Esophagus muscularis mucosa (tissue), 4 donors: Measurements from ENCODE around the gene DOCK3.

ENCODE experiments used
- EP300 ChIP-seq: sonication (generic); formaldehyde crosslinking; IDR thresholded peaks from one replicate; pipeline ENCODE4 v1.6.1; 2017; ENCODE audit warnings: antibody characterized with exemption
- POLR2A ChIP-seq: fragments of 450-650 bp; IDR thresholded peaks from one replicate; pipeline ENCODE4 v1.6.1; 2017; ENCODE audit warnings: antibody characterized with exemption, moderate library complexity, mild to moderate bottlenecking, low read depth
- POLR2AphosphoS5 ChIP-seq, 2 donors: sonication (generic); formaldehyde crosslinking; IDR thresholded peaks; one replicate each; pipeline ENCODE4 v1.6.1; 2017; ENCODE audit warnings: antibody characterized with exemption in 2 of 2
- TF ChIP-seq, protein P1 (sequence below), 3 experiments: fragments of 200-600 bp in 2 of 3; fragments of 450-650 bp in 1 of 3; sonication (generic) in 2 of 3; IDR thresholded peaks; one replicate each; pipeline ENCODE4 v1.5.1; 2017 to 2019; ENCODE audit warnings: antibody characterized with exemption in 3 of 3, mild to moderate bottlenecking in 2 of 3, moderate library complexity in 1 of 3

DNA sequence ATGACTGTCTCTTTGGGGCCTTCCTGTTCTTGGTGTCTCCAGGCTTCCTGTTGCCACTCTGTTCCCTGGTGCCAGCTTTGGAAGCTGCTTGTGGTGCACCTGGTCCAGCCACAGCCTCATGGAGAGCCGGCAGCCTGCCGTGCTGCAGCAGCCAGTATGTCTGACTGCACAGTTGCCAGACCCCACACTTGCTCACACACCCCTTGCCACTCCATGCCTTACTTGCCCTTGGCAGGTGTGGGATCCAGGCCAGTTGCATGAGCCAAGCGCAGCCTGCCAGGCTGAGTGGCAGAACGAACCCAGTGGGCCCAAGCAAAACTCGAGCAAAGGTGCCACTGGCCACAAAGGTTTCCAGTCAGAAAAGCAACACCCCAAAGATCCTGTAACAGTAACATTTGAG lies 309.2 kb downstream of the DOCK3 start:
- TF ChIP-seq, protein P1, sequence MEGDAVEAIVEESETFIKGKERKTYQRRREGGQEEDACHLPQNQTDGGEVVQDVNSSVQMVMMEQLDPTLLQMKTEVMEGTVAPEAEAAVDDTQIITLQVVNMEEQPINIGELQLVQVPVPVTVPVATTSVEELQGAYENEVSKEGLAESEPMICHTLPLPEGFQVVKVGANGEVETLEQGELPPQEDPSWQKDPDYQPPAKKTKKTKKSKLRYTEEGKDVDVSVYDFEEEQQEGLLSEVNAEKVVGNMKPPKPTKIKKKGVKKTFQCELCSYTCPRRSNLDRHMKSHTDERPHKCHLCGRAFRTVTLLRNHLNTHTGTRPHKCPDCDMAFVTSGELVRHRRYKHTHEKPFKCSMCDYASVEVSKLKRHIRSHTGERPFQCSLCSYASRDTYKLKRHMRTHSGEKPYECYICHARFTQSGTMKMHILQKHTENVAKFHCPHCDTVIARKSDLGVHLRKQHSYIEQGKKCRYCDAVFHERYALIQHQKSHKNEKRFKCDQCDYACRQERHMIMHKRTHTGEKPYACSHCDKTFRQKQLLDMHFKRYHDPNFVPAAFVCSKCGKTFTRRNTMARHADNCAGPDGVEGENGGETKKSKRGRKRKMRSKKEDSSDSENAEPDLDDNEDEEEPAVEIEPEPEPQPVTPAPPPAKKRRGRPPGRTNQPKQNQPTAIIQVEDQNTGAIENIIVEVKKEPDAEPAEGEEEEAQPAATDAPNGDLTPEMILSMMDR (IDR thresholded peaks at IDR 0.05), result no peak
- TF ChIP-seq POLR2AphosphoS5 (IDR thresholded peaks at IDR 0.05), result no peak
- no peak for TF ChIP-seq POLR2A
- TF ChIP-seq EP300, result no peak
